A673 (cell line): Measurements from ENCODE around the gene SLC30A1. TPM values are rescaled to one million over a fixed set of nuclear protein-coding genes. Genes with fewer than 3 reads are reported as not detected.

Source experiments
- BruUV-seq: library from RNA; stranded (reverse); fragments of 400-500 nt; replicated peaks from 2 replicates; lab custom pipeline; 2021; lab: Mats Ljungman, UMichigan
- CTCF ChIA-PET: fragments of 300-600 bp; sonication (Branson Sonifier 250); formaldehyde crosslinking; loops from one replicate; lab custom pipeline; 2022; ENCODE audit warnings: antibody characterized with exemption; lab: Charles Lee
- POLR2A ChIA-PET: fragments of 300-600 bp; sonication (Branson Sonifier 250); formaldehyde crosslinking; loops from one replicate; lab custom pipeline; 2022; ENCODE audit warnings: antibody characterized with exemption; ENCODE audit not compliant: low non-redundant PET; lab: Charles Lee
- DNase-seq: peaks from one replicate; pipeline ENCODE4 v3.0.0-alpha.2; 2015; ENCODE audit warnings: low spot score
- H3K27ac ChIP-seq: fragments of 200-600 bp; sonication (generic); 2 replicates; pipeline ENCODE4 v1.5.1; 2016; ENCODE audit warnings: mixed run types, low read depth, mild to moderate bottlenecking, mixed read lengths, antibody characterized with exemption, low read length; ENCODE audit not compliant: poor library complexity, severe bottlenecking
- H3K27me3 ChIP-seq: fragments of 200-600 bp; sonication (generic); replicated peaks from 2 replicates; pipeline ENCODE4 v1.6.1; 2017; ENCODE audit warnings: mixed run types, low read depth, mild to moderate bottlenecking, mixed read lengths, antibody characterized with exemption, low read length; ENCODE audit not compliant: insufficient read depth, poor library complexity
- H3K36me3 ChIP-seq: fragments of 200-600 bp; sonication (generic); 2 replicates; pipeline ENCODE4 v1.6.1; 2016; ENCODE audit warnings: mixed run types, mild to moderate bottlenecking, mixed read lengths, antibody characterized with exemption, low read length; ENCODE audit not compliant: insufficient read depth, poor library complexity, severe bottlenecking
- H3K4me1 ChIP-seq: fragments of 200-600 bp; sonication (generic); 2 replicates; pipeline ENCODE4 v1.6.1; 2017; ENCODE audit warnings: mixed run types, mild to moderate bottlenecking, mixed read lengths, antibody characterized with exemption, low read length; ENCODE audit not compliant: insufficient read depth, poor library complexity, severe bottlenecking
- H3K4me3 ChIP-seq: fragments of 200-600 bp; sonication (generic); 2 replicates; pipeline ENCODE4 v1.5.1; 2016; ENCODE audit warnings: low read depth, mixed run types, mild to moderate bottlenecking, mixed read lengths, low read length; ENCODE audit not compliant: poor library complexity, severe bottlenecking
- H3K9me3 ChIP-seq: fragments of 200-600 bp; sonication (generic); 2 replicates; pipeline ENCODE4 v1.6.1; 2016; ENCODE audit warnings: mixed run types, low read depth, mild to moderate bottlenecking, mixed read lengths, antibody characterized with exemption, low read length; ENCODE audit not compliant: poor library complexity, severe bottlenecking
- EZH2 ChIP-seq: fragments of 200-600 bp; sonication (generic); IDR thresholded peaks from 2 replicates; pipeline ENCODE4 v1.6.1; 2017; ENCODE audit warnings: borderline replicate concordance, low read depth, mild to moderate bottlenecking, mixed read lengths, antibody characterized with exemption, low read length; ENCODE audit not compliant: poor library complexity, severe bottlenecking
- intact Hi-C: fragments of 100-400 bp; cut with micrococcal nuclease; formaldehyde crosslinking; loops from one replicate; pipeline ENCODE4 v1.10.0; 2022; ENCODE audit not compliant: unreplicated experiment
- total RNA-seq: library from RNA; stranded (reverse); gene quantifications from 2 replicates; pipeline ENCODE4 v1.2.3, GENCODE V29; 2021
- TF ChIP-seq, protein P1 (sequence below): fragments of 300-800, 200-600 bp; sonication (generic); conservative IDR thresholded peaks from 2 replicates; pipeline ENCODE4 v1.5.1; 2017; ENCODE audit warnings: low read depth, mild to moderate bottlenecking, antibody characterized with exemption, low read length, moderate library complexity, mixed read lengths

The SLC30A1 gene
- total RNA-seq, 1 experiment from 2014 or later = 12.2 TPM

DNA sequence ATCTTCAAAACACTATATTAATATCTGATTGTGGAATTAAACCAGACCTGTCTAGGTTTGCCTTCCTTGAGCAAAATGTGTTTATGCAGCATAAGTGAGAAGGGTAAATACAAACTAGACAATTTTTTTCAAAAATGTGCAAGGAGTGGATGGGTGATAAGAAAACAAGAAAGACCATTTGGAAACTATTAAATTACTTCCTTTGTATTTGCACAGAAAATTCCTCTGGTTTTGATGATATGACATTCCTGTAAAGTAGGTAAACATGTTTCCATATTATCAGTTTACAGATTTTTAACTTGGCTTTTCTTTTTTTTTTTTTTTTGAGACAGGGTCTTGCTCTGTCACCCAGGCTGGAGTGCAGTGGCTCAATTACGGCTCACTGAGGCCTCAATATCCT lies 24.8 kb upstream of the SLC30A1 start:
- Histone ChIP-seq H3K4me1 (no peaks in the 10 kb centered on the region), H3K4me3 (no peak overlapping the region), H3K36me3 (no peaks in the 10 kb centered on the region), H3K9me3 (no peaks in the 10 kb centered on the region), H3K27ac (no peak overlapping the region), H3K27me3 (no peaks in the 10 kb centered on the region)
- ChIA-PET CTCF (no interaction called here), POLR2A (no interaction called here)
- DNase-seq = no peak
- intact Hi-C loops = no loop called here
- TF ChIP-seq, protein P1, sequence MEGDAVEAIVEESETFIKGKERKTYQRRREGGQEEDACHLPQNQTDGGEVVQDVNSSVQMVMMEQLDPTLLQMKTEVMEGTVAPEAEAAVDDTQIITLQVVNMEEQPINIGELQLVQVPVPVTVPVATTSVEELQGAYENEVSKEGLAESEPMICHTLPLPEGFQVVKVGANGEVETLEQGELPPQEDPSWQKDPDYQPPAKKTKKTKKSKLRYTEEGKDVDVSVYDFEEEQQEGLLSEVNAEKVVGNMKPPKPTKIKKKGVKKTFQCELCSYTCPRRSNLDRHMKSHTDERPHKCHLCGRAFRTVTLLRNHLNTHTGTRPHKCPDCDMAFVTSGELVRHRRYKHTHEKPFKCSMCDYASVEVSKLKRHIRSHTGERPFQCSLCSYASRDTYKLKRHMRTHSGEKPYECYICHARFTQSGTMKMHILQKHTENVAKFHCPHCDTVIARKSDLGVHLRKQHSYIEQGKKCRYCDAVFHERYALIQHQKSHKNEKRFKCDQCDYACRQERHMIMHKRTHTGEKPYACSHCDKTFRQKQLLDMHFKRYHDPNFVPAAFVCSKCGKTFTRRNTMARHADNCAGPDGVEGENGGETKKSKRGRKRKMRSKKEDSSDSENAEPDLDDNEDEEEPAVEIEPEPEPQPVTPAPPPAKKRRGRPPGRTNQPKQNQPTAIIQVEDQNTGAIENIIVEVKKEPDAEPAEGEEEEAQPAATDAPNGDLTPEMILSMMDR = no peak
- no peak for TF ChIP-seq EZH2
- no TSS peak for BruUV-seq

DNA sequence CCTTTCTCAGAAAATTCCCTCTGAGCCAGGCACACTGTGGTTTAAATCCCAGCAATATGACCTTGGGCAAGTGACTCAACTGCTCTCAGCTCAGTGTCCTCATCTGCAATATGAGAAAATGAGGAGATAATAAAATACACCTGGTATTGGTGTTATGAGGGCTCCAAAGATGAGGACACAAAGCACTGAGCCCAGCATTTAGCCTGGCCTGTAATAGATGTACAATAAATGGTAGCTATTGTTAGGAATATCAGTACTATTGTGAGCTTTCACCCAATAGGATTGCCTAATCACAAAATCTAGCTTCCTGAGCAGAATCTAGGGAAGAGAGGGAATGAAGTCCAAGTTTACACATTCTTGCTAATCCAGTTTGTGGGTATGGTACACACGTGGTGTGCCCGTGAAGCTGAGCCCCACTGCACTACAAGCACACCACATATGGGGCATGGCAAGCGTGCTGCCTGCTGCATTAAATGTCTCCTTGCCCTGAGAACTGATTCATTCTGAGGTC lies 24.3 kb upstream of the SLC30A1 start:
- POLR2A ChIA-PET = no interaction called here
- DNase-seq = no peak
- Histone ChIP-seq H3K27ac (no peak overlapping the region), H3K36me3 (no peaks in the 10 kb centered on the region), H3K27me3 (no peaks in the 10 kb centered on the region), H3K4me3 (no peak overlapping the region), H3K4me1 (no peaks in the 10 kb centered on the region), H3K9me3 (no peaks in the 10 kb centered on the region)
- no peak for TF ChIP-seq EZH2
- TF ChIP-seq, protein P1 = no peak
- intact Hi-C loops = no loop called here
- BruUV-seq = no TSS peak
- CTCF ChIA-PET = no interaction called here

- no peaks in the 10 kb centered on the region for H3K9me3 ChIP-seq
- intact Hi-C loops = no loop called here
- no peak for TF ChIP-seq EZH2
- TF ChIP-seq, protein P1 = no peak
- BruUV-seq = no TSS peak
- POLR2A ChIA-PET = no interaction called here
- CTCF ChIA-PET = no interaction called here
- peak; percentile 24 for DNase-seq
- H3K4me3 ChIP-seq = no peak overlapping the region
- no peaks in the 10 kb centered on the region for H3K36me3 ChIP-seq
- no peaks in the 10 kb centered on the region for H3K4me1 ChIP-seq
- H3K27me3 ChIP-seq = no peaks in the 10 kb centered on the region
- no peak overlapping the region for H3K27ac ChIP-seq
Measured at GRCh38 chr1:211601982-211602670, 23.2 kb upstream of the SLC30A1 start.
